ENCODE data around the gene KLRK1.

Gene KLRK1

DNA sequence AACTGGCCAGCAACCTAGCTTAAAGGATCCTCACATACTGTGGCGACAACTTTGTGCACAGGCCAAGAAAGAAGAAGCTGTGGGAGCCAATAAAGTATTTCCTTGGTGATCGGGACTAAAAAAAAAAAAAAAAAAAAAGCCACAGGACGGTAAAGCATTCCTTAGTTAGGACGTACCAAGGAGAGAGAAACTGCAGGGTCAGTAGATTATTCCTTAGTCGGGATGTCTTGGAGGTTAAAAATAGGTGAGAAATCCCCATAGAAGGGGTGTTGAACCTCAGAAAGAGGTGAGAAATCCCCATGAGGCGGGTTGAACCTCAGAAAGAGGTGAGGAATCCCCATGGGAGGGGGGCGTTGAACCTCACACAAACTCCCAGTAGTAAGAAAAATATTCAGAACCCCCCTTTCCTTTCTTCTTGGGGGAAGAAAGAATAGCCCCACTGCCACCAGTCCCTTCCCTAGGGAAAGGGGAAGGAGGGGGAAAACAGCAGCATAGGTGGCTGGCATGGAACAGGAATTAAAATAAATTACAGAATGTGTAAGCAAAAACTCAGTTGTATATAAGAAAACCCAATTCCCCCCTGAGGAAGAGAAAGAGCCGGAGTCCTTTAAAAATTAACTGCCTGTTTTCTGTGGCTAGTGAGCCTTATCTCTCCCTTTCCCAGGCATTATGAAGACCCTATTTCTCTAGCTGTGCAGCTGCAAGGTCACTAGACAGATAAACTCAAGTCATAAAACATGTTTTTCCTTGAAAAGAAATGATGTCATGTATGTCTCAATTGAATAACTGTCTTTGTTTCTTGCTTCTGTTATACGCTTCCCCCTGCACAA is 26.8 kb downstream of the KLRK1 start (continued):
- TF ChIP-seq, protein P1, sequence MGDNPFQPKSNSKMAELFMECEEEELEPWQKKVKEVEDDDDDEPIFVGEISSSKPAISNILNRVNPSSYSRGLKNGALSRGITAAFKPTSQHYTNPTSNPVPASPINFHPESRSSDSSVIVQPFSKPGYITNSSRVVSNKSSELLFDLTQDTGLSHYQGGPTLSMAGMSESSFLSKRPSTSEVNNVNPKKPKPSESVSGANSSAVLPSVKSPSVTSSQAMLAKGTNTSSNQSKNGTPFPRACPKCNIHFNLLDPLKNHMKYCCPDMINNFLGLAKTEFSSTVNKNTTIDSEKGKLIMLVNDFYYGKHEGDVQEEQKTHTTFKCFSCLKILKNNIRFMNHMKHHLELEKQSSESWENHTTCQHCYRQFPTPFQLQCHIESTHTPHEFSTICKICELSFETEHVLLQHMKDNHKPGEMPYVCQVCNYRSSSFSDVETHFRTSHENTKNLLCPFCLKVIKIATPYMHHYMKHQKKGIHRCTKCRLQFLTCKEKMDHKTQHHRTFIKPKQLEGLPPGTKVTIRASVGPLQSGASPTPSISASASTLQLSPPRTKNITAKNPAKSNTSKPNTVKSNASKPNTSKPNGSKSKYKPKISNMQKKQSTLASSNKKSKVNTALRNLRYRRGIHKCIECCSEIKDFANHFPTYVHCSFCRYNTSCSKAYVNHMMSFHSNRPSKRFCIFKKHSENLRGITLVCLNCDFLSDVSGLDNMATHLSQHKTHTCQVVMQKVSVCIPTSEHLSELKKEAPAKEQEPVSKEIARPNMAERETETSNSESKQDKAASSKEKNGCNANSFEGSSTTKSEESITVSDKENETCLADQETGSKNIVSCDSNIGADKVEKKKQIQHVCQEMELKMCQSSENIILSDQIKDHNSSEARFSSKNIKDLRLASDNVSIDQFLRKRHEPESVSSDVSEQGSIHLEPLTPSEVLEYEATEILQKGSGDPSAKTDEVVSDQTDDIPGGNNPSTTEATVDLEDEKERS (tag by site-specific recombination; IDR thresholded peaks at IDR 0.05): no peak
- TF ChIP-seq ZBTB48 (tag by site-specific recombination; IDR thresholded peaks at IDR 0.05): no peak
- TF ChIP-seq, protein P2, sequence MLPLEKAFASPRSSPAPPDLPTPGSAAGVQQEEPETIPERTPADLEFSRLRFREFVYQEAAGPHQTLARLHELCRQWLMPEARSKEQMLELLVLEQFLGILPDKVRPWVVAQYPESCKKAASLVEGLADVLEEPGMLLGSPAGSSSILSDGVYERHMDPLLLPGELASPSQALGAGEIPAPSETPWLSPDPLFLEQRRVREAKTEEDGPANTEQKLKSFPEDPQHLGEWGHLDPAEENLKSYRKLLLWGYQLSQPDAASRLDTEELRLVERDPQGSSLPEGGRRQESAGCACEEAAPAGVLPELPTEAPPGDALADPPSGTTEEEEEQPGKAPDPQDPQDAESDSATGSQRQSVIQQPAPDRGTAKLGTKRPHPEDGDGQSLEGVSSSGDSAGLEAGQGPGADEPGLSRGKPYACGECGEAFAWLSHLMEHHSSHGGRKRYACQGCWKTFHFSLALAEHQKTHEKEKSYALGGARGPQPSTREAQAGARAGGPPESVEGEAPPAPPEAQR (tag by site-specific recombination; IDR thresholded peaks at IDR 0.05): no peak
- peak; percentile 76; the same call in 1 of the 2 replicates for TF ChIP-seq ZXDB (tag by site-specific recombination; IDR thresholded peaks at IDR 0.05)
- TF ChIP-seq ZNF391 (tag by site-specific recombination; IDR thresholded peaks at IDR 0.05; ENCODE audit: borderline replicate concordance, low read depth): no peak
- TF ChIP-seq ZNF155 (tag by site-specific recombination; IDR thresholded peaks at IDR 0.05): no peak
- TF ChIP-seq, protein P3, sequence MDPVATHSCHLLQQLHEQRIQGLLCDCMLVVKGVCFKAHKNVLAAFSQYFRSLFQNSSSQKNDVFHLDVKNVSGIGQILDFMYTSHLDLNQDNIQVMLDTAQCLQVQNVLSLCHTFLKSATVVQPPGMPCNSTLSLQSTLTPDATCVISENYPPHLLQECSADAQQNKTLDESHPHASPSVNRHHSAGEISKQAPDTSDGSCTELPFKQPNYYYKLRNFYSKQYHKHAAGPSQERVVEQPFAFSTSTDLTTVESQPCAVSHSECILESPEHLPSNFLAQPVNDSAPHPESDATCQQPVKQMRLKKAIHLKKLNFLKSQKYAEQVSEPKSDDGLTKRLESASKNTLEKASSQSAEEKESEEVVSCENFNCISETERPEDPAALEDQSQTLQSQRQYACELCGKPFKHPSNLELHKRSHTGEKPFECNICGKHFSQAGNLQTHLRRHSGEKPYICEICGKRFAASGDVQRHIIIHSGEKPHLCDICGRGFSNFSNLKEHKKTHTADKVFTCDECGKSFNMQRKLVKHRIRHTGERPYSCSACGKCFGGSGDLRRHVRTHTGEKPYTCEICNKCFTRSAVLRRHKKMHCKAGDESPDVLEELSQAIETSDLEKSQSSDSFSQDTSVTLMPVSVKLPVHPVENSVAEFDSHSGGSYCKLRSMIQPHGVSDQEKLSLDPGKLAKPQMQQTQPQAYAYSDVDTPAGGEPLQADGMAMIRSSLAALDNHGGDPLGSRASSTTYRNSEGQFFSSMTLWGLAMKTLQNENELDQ (tag by site-specific recombination; IDR thresholded peaks at IDR 0.05; ENCODE audit: low read depth): 0 out of 2 replicates have a peak, but pooled peaks have one; percentile 7
- TF ChIP-seq KLF9 (tag by site-specific recombination; IDR thresholded peaks at IDR 0.05; ENCODE audit: low read depth): no peak
- no peak for TF ChIP-seq RBAK (tag by site-specific recombination; IDR thresholded peaks at IDR 0.05)
- no peak for TF ChIP-seq ZNF16 (tag by site-specific recombination; IDR thresholded peaks at IDR 0.05; ENCODE audit: low read depth)
- no peak for TF ChIP-seq GLIS2 (tag by site-specific recombination; IDR thresholded peaks at IDR 0.05)
- TF ChIP-seq ZNF530 (tag by site-specific recombination; IDR thresholded peaks at IDR 0.05; ENCODE audit: low read depth): no peak
- TF ChIP-seq, protein P4, sequence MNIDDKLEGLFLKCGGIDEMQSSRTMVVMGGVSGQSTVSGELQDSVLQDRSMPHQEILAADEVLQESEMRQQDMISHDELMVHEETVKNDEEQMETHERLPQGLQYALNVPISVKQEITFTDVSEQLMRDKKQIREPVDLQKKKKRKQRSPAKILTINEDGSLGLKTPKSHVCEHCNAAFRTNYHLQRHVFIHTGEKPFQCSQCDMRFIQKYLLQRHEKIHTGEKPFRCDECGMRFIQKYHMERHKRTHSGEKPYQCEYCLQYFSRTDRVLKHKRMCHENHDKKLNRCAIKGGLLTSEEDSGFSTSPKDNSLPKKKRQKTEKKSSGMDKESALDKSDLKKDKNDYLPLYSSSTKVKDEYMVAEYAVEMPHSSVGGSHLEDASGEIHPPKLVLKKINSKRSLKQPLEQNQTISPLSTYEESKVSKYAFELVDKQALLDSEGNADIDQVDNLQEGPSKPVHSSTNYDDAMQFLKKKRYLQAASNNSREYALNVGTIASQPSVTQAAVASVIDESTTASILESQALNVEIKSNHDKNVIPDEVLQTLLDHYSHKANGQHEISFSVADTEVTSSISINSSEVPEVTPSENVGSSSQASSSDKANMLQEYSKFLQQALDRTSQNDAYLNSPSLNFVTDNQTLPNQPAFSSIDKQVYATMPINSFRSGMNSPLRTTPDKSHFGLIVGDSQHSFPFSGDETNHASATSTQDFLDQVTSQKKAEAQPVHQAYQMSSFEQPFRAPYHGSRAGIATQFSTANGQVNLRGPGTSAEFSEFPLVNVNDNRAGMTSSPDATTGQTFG (tag by site-specific recombination; IDR thresholded peaks at IDR 0.05; ENCODE audit: borderline replicate concordance): no peak
- TF ChIP-seq ZFP41 (tag by site-specific recombination; IDR thresholded peaks at IDR 0.05; ENCODE audit: borderline replicate concordance): no peak
- peak; percentile 59 for TF ChIP-seq ZNF335 (tag by site-specific recombination; conservative IDR thresholded peaks at IDR 0.05)
- TF ChIP-seq ZNF544 (tag by site-specific recombination; IDR thresholded peaks at IDR 0.05): no peak
- no peak for TF ChIP-seq ZNF600 (tag by site-specific recombination; IDR thresholded peaks at IDR 0.05)
- TF ChIP-seq, protein P5, sequence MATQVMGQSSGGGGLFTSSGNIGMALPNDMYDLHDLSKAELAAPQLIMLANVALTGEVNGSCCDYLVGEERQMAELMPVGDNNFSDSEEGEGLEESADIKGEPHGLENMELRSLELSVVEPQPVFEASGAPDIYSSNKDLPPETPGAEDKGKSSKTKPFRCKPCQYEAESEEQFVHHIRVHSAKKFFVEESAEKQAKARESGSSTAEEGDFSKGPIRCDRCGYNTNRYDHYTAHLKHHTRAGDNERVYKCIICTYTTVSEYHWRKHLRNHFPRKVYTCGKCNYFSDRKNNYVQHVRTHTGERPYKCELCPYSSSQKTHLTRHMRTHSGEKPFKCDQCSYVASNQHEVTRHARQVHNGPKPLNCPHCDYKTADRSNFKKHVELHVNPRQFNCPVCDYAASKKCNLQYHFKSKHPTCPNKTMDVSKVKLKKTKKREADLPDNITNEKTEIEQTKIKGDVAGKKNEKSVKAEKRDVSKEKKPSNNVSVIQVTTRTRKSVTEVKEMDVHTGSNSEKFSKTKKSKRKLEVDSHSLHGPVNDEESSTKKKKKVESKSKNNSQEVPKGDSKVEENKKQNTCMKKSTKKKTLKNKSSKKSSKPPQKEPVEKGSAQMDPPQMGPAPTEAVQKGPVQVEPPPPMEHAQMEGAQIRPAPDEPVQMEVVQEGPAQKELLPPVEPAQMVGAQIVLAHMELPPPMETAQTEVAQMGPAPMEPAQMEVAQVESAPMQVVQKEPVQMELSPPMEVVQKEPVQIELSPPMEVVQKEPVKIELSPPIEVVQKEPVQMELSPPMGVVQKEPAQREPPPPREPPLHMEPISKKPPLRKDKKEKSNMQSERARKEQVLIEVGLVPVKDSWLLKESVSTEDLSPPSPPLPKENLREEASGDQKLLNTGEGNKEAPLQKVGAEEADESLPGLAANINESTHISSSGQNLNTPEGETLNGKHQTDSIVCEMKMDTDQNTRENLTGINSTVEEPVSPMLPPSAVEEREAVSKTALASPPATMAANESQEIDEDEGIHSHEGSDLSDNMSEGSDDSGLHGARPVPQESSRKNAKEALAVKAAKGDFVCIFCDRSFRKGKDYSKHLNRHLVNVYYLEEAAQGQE (tag by site-specific recombination; IDR thresholded peaks at IDR 0.05): no peak
- TF ChIP-seq, protein P6, sequence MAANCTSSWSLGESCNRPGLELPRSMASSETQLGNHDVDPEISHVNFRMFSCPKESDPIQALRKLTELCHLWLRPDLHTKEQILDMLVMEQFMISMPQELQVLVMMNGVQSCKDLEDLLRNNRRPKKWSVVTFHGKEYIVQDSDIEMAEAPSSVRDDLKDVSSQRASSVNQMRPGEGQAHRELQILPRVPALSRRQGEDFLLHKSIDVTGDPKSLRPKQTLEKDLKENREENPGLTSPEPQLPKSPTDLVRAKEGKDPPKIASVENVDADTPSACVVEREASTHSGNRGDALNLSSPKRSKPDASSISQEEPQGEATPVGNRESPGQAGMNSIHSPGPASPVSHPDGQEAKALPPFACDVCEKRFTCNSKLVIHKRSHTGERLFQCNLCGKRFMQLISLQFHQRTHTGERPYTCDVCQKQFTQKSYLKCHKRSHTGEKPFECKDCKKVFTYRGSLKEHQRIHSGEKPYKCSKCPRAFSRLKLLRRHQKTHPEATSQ (tag by site-specific recombination; IDR thresholded peaks at IDR 0.05): no peak
- no peak for TF ChIP-seq ZNF621 (tag by site-specific recombination; IDR thresholded peaks at IDR 0.05)
- TF ChIP-seq GLI4 (tag by site-specific recombination; IDR thresholded peaks at IDR 0.05): no peak
- TF ChIP-seq SP2 (tag by site-specific recombination; IDR thresholded peaks at IDR 0.05): no peak
- TF ChIP-seq, protein P7, sequence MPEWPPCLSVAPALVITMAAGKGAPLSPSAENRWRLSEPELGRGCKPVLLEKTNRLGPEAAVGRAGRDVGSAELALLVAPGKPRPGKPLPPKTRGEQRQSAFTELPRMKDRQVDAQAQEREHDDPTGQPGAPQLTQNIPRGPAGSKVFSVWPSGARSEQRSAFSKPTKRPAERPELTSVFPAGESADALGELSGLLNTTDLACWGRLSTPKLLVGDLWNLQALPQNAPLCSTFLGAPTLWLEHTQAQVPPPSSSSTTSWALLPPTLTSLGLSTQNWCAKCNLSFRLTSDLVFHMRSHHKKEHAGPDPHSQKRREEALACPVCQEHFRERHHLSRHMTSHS (tag by site-specific recombination; IDR thresholded peaks at IDR 0.05): no peak
- no peak for TF ChIP-seq ZNF23 (tag by site-specific recombination; IDR thresholded peaks at IDR 0.05; ENCODE audit: borderline replicate concordance)

Measured in HEK293 (cell line).